ENCODE data around the gene TBC1D8.

DNA sequence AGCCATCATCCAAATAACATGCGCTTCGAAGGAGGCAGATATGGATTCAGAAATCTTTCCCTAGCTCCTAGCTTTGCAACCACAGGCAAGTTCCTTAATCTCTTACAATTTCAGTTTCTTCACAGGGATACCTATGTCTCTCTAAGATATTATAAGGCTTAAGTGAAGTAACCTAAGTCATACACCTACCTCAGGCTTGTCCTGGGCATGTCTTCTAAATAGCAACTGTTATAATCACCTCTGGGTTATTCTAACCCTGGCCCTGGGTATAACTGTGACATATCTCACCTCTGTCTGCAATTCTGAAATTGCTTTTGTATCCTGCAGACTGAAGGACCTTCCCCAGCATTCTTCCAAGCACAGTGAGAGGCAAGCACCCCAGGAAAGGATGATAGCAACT lies 8.3 kb upstream of the TBC1D8 start:
- TF ChIP-seq CTCF (IDR thresholded peaks at IDR 0.05; ENCODE audit: insufficient read depth, low read length) (no peak), POLR2AphosphoS5 (IDR thresholded peaks at IDR 0.05; ENCODE audit: low read depth) (no peak)

Measured in HL-60 (cell line).